NCI-H187 (cell line): ENCODE results near the gene TLCD3B.
"Not testable (repeated sequence)": the region's sequence is repeated elsewhere in the genome, so short reads cannot be mapped to it uniquely, and the experiment has no call there.

ENCODE experiments used
- DNase-seq, 2 experiments: peaks; one replicate each; lab custom pipeline; 2025; lab: John Stamatoyannopoulos, UW

The TLCD3B gene

GRCh38 chr16:30060836-30061554 is 29.9 kb upstream of the TLCD3B start:
- no peak for DNase-seq

DNA sequence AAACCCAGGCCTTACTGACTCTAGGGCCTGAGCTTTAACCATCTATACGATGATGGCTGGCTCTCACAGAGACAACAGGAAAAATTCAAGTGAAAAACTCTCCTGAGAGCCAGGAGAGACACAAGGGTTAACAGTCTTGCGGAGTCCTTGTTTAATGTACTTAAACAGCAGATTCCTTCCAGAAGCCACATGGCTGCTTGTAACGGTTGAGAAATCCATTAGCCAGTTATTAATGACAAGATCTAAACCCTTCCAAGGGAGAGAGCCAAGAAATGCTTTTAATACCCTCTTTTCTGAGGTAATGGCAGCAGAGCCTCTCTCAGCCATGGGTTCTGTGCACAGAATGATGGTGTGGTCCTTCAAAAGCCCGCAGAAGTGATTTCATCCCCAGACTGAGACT is 29.3 kb upstream of the TLCD3B start:
- no peak for DNase-seq

DNA sequence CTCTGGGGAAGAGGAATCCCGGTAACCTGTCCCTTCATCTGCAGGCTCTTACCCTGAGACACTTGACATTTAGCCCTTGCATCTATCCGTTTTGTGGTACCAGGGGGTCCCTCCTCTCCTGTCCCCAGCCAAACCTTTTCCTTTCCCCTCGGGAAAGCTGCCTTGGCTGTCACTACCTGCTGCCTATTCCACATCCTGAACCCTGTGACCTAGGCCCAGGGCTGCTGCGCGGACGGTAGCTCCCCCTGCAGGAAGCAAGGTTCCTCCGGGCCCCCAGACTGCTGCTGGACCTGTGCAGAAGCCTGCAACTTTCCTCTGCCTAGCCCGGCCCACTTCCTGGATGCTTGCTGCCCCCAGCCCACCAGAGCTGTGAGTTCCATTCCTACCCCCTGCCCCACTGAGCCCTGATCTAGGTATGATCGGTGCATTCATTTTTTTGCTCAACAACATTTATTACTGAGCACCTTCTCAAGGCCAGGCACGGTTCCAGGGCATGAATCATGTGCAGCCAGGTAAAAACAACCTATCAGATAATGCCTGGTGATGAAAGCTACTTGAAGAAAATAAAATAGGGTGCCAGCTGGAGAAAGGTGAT is 24.0 kb upstream of the TLCD3B start:
- DNase-seq = no peak

DNA sequence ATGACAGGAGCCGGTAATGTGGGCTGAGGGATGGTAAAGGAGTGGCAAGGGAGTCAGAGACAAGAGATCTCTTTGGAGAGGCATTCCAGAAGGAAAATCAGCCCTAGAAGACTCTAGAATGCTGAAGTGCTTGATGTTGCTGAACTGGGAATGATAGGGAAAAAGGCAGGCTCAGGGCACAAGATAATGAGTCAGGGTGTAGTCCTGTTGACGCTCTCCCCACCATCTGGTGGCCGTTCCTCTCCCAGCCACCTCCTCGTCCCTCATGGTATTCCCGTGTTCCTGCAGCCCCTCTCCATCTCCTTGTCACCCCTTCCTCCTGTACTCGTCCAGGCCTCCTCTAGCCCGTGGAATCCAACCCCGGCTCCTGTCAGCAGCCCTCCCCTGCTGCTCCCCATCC is 23.4 kb upstream of the TLCD3B start:
- no peak for DNase-seq

DNA sequence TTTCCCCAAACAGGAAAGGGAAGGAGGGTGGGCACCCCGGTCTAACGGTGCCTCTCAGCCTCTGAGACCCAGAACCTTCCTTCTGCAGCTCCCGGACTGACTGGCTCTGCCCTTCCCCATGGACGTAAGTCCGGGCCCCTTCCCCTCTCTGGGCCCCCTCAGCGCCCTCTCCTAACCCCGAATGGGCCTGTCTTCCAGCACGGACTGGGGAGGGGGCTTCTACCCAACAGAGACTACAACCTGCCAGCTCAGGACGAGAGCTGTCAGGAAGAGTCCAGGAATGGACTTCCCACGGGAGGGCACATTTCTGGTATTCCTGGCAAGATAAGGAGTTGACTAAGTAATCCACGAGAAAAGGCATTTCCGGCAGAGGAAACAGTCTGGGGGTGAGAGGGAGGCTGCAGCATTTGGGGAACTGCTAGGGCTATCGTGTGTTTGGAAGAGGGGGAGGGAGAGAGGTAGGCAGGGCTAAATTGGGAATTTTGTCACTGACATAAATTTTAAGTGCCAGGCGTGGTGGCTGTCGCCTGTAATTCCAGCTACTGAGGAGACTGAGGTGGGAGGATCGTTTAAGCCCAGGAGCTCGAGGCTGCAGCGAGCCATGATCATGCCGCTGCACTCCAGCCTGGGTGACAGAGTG is 22.4 kb upstream of the TLCD3B start:
- DNase-seq = no peak

GRCh38 chr16:30052671-30053372 is 21.8 kb upstream of the TLCD3B start:
- peak; percentile 39 to 68 for DNase-seq

GRCh38 chr16:30051518-30051917 is 20.4 kb upstream of the TLCD3B start:
- no peak for DNase-seq

DNA sequence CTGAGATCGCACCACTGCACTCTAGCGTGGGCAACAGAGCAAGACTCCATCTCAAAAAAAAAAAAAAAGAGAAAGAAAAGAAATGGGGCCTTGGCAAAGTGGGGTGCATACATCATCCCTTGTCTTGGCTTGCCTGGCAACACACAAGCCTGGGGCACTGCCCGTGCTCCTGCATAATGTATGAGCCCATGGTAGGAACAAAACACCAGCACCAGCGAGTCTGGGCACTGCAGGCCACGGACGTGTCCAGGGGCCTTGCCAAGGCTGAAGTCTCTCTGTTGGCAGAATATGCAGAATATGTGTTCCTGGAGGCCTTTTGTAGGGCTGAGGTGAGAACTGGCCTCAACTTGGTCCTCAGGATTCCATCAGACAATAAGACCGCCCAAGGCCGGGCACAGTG is 18.8 kb upstream of the TLCD3B start:
- DNase-seq = no peak

GRCh38 chr16:30046588-30046987 is 15.5 kb upstream of the TLCD3B start:
- no peak for DNase-seq

DNA sequence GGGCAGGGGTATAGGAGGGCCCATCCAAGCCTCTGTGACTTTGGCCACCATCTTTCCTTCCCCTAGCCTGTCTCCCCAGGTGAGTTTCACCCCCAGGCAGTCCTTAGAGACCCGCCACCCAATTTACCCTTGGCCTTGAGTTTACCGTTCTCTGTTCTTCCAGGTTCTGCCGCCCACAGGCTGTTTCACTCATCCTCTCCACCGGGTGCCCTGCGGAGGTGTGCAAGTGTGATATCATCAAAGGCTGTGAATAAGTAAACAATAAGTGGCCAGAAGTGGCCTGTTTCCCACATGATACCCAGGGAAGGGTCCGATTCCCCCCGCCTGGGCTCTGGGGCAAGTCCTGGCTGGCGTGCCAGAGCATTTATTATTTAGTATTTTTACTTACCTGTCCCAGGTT is 15.1 kb upstream of the TLCD3B start:
- DNase-seq = no peak

GRCh38 chr16:30041841-30042240 is 10.8 kb upstream of the TLCD3B start:
- no peak for DNase-seq

GRCh38 chr16:30040690-30041089 is 9.6 kb upstream of the TLCD3B start:
- not testable (repeated sequence) for DNase-seq

DNA sequence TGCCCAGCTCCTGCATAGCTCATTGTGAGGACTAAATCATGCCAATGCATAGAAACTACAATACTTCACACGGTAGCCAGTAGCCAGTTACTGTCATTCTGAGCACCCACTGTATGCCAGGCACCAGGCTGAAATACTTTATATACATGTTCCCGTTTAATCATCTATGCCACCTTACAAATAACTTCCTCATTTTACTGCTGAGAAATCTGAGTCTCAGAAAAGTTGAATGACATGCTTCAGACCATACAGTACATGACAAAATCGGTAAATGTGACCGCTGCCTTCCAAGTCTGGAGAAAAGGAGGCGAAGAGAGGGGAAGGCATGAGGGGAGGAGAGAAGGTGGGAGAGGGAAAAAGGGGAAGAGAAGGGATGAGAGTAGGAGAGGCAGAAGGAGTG is 9.2 kb upstream of the TLCD3B start:
- no peak for DNase-seq

DNA sequence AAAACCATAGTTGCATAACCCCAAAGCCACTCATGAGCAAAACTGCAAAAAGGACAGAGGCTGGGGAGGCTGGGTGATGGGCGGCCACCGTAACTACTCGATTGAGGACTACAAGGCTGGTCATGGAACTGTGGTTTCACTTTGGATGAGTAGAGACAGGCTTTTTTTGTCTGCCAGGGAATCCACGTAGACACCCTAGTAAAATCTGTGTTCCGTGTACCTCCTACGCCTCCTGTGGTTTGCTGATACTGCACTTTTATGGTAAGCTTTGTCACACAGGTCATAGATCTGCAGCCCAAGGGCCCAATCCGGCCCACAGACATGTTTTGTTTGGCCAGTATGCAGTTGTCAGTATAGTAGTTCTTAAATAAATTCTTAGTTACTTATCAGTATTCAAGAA is 2.2 kb upstream of the TLCD3B start:
- DNase-seq = no peak

- peak; percentile 8 to 38 for DNase-seq
Measured at GRCh38 chr16:30032083-30032819, 1.2 kb upstream of the TLCD3B start.

DNA sequence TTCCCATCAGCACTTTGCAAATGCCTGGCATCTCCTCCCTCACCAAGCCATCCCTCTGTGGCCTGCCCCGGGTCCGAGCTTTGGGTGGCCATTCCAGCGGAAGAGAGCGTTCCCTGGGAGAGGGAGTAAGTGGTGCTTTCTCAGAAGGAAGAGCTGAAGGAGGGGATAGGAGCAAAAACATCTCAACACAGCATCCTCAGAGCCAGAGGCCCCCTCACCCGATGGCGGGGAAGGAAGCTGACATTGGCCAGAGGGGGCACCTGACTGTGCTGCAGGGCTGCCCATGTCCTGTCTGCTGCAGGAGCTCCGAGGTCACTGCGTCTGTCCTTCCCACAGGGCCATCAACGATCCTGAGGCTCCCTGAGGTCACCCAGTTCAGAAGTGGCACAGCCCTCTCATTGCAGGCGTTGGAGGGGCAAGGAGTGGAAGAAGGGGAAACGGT is 427 bp upstream of the TLCD3B start:
- no peak for DNase-seq

DNA sequence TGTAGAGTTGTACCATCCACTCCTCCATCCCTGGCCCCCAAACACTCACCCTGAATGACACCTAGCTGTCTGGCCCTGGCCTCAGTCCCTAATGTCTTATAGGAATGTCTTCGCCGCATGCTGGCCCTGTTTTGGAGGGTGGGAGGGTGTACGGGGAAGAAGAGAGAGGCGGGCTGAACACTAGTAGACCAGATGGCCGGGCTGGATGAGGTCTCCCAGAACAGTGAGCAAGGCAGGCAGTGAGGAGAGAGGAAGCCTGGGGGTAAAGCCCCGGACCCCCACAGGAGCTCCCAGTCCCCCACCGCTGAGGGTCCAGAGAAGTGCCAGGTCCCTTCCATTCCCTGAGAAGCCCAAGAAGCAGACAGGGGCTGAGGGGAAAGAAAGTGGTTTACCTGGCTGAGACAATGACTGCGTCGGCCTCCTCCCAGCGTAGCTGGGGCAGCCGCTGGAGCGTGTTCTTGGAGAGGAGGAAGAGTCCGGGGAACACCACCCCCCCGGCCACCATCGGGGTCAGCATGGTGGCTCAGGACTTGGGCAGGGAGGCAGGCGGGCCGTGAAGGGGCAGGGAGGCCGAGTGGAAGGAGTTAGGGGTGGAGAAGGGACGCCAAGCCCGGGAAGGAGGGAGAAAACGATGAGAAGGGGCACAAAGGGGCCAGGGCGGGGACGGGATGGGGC is 923 bp downstream of the TLCD3B start:
- DNase-seq = no peak

DNA sequence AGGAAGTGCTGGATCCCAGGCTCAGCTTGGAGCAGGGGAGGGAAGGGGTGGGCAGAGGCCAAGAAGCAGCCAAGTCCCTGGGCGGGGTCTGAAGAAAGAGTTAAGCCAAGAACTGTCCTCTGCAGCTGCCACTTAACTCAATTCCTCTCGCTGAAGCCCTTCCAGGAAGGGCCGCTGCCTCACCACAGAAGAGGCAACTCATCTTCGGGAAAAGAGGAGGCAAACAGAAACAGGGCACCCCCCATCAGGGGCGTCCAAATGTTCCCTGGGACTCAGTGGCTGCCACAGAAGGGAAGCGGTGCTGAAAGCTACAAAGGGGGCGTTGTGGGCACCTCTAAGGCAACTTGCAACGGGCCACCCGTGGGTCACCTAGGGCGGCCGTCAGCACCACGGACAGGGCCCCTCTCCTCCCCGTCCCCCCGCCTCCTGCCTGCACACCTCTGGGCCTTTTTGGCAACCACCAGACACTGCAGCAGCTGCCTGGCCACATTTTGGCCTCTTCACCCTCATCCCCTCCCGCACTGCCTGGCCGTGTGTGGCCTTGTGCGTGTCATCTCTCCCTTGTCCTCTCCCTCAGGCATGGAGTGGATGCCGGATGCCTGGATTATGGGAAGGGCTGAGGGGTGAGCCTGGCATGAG is 2.5 kb downstream of the TLCD3B start:
- DNase-seq = no peak

DNA sequence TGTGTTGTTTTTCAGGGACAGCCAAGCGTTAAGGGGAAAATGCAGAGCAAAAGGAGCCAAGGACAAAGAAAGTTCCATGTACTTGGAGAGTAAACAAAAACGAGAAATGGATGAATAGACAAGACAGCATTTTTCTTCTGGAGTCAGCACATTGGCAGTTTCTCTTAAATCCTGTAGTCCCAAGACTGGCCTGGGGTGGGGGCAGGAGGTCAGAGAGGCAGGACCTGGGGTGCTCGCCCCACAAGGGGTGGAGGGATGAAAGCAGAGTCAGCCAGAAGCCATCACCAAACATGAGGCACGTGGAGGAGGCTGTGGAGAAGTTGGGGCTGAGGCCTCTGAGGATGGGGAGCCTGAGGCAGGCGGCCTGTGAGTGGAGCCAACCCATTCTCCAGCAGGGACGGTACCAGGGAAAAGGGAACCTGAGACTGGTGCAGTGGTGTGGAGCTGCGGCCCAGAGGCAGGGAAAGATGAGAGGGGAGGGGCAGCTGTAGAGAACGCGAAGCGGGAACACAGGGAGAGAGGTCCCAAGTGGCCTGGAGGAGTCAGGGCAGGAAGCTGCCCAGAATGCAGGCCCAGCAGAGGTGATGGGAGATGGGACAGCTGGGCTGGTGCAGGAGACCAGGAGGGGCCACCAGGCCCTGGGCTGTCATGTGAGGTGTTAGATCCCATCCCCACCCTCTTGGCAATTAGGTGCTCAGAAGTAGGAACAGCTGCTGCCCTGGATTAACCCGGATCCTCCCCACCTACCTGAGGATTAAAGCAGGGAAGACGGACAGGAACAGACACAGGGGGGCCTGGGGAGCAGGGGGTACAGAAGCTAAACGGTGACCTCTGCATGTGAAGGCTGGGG is 3.3 kb downstream of the TLCD3B start:
- DNase-seq = no peak

DNA sequence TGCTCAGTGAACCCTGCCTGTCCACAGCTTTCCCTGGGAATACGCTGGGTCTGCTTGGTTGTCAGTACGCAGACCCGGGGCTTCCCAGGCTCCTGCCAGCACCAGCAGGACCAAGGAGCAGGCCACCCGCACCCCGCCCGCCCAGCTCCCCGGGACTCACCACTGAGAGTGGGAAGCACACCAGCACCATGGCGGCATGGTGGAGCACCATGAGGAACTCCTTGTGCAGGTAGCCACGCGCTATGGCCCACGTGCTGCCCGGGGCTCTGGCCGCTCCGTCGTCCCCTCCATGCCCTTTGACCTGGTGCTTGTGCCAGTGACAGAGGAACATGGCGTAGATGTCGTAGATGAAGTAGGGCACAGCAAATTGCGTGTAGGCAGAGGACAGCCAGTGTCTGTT is 4.6 kb downstream of the TLCD3B start:
- no peak for DNase-seq
